ENCODE measurements around the gene HYCC1.

DNA sequence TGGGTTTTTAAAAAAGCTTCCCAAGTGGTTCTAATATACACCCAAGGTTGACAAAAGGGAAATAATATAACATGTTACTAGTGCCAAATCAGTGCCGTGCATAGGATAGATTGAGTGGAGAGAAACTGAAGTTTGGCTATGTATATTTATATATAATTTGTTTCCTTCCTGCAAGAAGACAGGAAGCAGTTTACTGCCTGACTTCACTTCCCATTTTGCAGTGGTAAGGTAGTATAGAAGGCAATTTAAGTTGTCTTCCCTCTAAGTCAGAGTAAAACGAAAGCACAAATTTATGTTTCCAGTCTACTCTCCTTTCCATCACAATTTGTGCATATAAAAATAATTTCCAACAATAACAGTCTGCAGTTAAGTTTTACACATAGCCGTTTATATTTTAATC lies 3.4 kb upstream of the HYCC1 start:
- TF ChIP-seq, protein P1, sequence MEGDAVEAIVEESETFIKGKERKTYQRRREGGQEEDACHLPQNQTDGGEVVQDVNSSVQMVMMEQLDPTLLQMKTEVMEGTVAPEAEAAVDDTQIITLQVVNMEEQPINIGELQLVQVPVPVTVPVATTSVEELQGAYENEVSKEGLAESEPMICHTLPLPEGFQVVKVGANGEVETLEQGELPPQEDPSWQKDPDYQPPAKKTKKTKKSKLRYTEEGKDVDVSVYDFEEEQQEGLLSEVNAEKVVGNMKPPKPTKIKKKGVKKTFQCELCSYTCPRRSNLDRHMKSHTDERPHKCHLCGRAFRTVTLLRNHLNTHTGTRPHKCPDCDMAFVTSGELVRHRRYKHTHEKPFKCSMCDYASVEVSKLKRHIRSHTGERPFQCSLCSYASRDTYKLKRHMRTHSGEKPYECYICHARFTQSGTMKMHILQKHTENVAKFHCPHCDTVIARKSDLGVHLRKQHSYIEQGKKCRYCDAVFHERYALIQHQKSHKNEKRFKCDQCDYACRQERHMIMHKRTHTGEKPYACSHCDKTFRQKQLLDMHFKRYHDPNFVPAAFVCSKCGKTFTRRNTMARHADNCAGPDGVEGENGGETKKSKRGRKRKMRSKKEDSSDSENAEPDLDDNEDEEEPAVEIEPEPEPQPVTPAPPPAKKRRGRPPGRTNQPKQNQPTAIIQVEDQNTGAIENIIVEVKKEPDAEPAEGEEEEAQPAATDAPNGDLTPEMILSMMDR (IDR thresholded peaks at IDR 0.05) = no peak
- no peak for TF ChIP-seq POLR2A (IDR thresholded peaks at IDR 0.05)
